ENCODE data around the gene TAX1BP1. TPM values are rescaled to one million over a fixed set of nuclear protein-coding genes. Genes with fewer than 3 reads are reported as not detected.

The TAX1BP1 gene
- total RNA-seq, 1 experiment from 2014 or later = 58.3 TPM

GRCh38 chr7:27839099-27839498 is 99.1 kb downstream of the TAX1BP1 start:
- Histone ChIP-seq H3K79me2 (ENCODE audit: insufficient read depth, low read length) (no peaks in the 10 kb centered on the region), H2BK15ac (ENCODE audit: low read depth, low read length) (no peak overlapping the region), H3K79me1 (ENCODE audit: insufficient read depth, low read depth, low read length, poor library complexity, severe bottlenecking) (no peaks in the 10 kb centered on the region), H3K56ac (ENCODE audit: insufficient read length, low read depth, low read length) (no peak overlapping the region), H3K23me2 (ENCODE audit: insufficient read length, low read depth, low read length, poor library complexity, severe bottlenecking) (no peaks in the 10 kb centered on the region), H3K27ac (ENCODE audit: insufficient read length, low read depth, low read length) (no peak overlapping the region), H3K9me3 (ENCODE audit: control insufficient read depth, low read depth, low read length) (no peaks in the 10 kb centered on the region), H3K4me2 (ENCODE audit: insufficient read depth, insufficient read length, low read length) (no peak overlapping the region), H2BK20ac (ENCODE audit: low read depth, low read length, poor library complexity, severe bottlenecking) (no peak overlapping the region), H4K8ac (replicated peaks; ENCODE audit: insufficient read length, low read depth, low read length) (no peak overlapping the region), H3K23ac (ENCODE audit: insufficient read length, low read depth, low read length) (no peak overlapping the region), H3K4me1 (ENCODE audit: insufficient read depth, low read length) (no peaks in the 10 kb centered on the region; the same call in 1 of the 2 replicates), H3K4ac (ENCODE audit: low read depth, low read length) (no peak overlapping the region), H2BK5ac (ENCODE audit: insufficient read length, low read length) (no peak overlapping the region), H2AK5ac (ENCODE audit: insufficient read length, low read length) (no peak overlapping the region), H2BK120ac (ENCODE audit: low read depth, low read length, poor library complexity, severe bottlenecking) (no peak overlapping the region), H3K9ac (ENCODE audit: extremely low read depth, insufficient read length, low read length) (no peak overlapping the region), H2AFZ (ENCODE audit: low read length) (no peak overlapping the region), H4K20me1 (ENCODE audit: control insufficient read depth, insufficient read depth, insufficient read length) (no peaks in the 10 kb centered on the region), H3K18ac (ENCODE audit: insufficient read length, low read depth, low read length) (no peak overlapping the region), H4K91ac (ENCODE audit: insufficient read length, low read depth, low read length) (no peak overlapping the region), H3T11ph (ENCODE audit: low read length) (no peak overlapping the region), H3K27me3 (ENCODE audit: insufficient read depth, low read length) (0 out of 2 replicates have a peak, but pooled peaks cover 2% of the 10 kb centered on the region), H4K5ac (ENCODE audit: insufficient read length, low read depth, low read length) (no peak overlapping the region), H2BK12ac (ENCODE audit: insufficient read length, low read depth, low read length) (no peak overlapping the region), H3K14ac (ENCODE audit: insufficient read depth, low read length) (no peak overlapping the region)
- peaks cover 30 to 32% of the 10 kb centered on the region in 2 experiments for H3K4me1 Mint-ChIP-seq
- no peak for TF ChIP-seq CTCF (conservative IDR thresholded peaks at IDR 0.05)
- H3K27ac Mint-ChIP-seq = no peak overlapping the region
- no CpG with 5 or more reads among the region's 10 CpGs for WGBS (ENCODE audit: extremely low coverage, insufficient read length, low lambda C conversion rate)
- no peaks in the 10 kb centered on the region for H3K9me3 Mint-ChIP-seq
- DNase-seq = no peak
- no peak overlapping the region for H3K4me3 Mint-ChIP-seq
- peaks cover 0 to 3% (median 0%) of the 10 kb centered on the region in 3 experiments; a peak in 1 of 7 replicates for H3K36me3 Mint-ChIP-seq (ENCODE audit: insufficient read depth in 1 of 3, low read depth in 3 of 3)
- H3K27me3 Mint-ChIP-seq (ENCODE audit: low read depth) = no peaks in the 10 kb centered on the region

All from H9 (cell line).